Measurements from ENCODE around the gene SPRR3. TPM values are rescaled to one million over a fixed set of nuclear protein-coding genes. Genes with fewer than 3 reads are reported as not detected.
"Not testable (repeated sequence)": the region's sequence is repeated elsewhere in the genome, so short reads cannot be mapped to it uniquely, and the experiment has no call there.

Gene SPRR3
- total and polyA plus RNA-seq, 2 experiments from 2014 or later: not detected

DNA sequence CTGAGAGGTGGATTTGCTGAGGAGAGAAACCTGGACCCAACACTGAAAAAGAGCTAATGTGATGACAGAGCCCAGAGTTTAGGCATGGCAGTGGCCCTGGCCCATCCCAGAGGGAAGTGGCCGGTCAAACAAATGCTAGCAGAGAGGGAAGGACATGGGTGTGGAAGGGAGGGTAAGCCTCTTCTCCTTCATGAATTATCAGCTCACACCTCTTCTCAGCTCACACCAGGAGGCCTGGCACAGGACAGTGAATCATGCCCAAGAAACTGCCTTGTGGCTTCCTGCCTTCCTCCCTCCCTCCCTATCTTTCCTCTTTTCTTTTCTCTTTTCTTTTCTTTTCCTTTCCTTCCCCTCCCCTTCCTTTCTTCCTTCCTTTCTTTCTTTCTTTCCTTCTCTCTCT, 1.3 kb upstream of the SPRR3 start:
- no peak for TF ChIP-seq EZH2phosphoT487 (IDR thresholded peaks at IDR 0.05; ENCODE audit: insufficient read depth, low read depth)
- TF ChIP-seq EZH2 (IDR thresholded peaks at IDR 0.05; ENCODE audit: insufficient read depth, poor library complexity, severe bottlenecking): no peak
- Histone ChIP-seq H3K79me2 (ENCODE audit: insufficient read depth) (no peaks in the 10 kb centered on the region), H3K36me3 (ENCODE audit: low read depth) (no peaks in the 10 kb centered on the region), H3K9me3 (ENCODE audit: low read depth) (no peaks in the 10 kb centered on the region), H3K27ac (no peak overlapping the region), H3K27me3 (replicated peaks; ENCODE audit: insufficient read depth) (peaks cover 2% of the 10 kb centered on the region), H3F3A (ENCODE audit: insufficient read depth) (no peaks in the 10 kb centered on the region), H3K9me2 (ENCODE audit: insufficient read depth) (no peaks in the 10 kb centered on the region), H4K20me1 (ENCODE audit: insufficient read depth) (no peaks in the 10 kb centered on the region), H3K4me1 (ENCODE audit: insufficient read depth) (no peaks in the 10 kb centered on the region), H3K9ac (no peak overlapping the region), H2AFZ (no peak overlapping the region), H3K4me2 (ENCODE audit: unreplicated experiment) (no peak overlapping the region), H3K4me3 (no peak overlapping the region)
- 50 to 61% methylated on average over 1 of the region's 1 CpG for WGBS, 2 experiments (ENCODE audit: low coverage in 1 of 2, low lambda C conversion rate in 2 of 2, missing lambda C conversion rate in 2 of 2)
- DNase-seq: no peak
- in situ Hi-C loops (cut with MboI): no loop called here

DNA sequence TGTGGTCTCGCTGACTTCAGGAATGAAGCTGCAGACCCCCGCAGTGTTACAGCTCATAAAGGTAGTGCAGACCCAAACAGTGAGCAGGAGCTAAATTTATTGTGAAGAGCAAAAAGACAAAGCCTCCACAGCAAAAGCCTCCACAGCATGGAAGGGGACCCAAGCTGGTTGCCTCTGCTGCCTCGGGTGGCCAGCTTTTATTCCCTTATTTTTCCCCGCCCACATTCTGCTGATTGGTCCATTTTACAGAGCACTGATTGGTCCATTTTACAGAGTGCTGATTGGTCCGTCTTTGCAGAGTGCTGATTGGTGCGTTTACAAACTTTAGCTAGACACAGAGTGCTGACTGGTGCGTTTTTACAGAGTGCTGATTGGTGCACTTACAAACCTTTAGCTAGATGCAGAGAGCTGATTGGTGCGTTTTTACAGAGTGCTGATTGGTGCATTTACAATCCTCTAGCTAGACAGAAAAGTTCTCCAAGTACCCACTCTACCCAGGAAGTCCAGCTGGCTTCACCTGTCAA, 9.7 kb downstream of the SPRR3 start:
- H3K27ac ChIP-seq; H3K9me2 ChIP-seq (ENCODE audit: insufficient read depth); H3K27me3 ChIP-seq (replicated peaks; ENCODE audit: insufficient read depth); H3K36me3 ChIP-seq (ENCODE audit: low read depth); in situ Hi-C loops (cut with MboI); H3K9ac ChIP-seq; DNase-seq; H3K4me3 ChIP-seq; H4K20me1 ChIP-seq (ENCODE audit: insufficient read depth); H3K4me2 ChIP-seq (ENCODE audit: unreplicated experiment); H3K79me2 ChIP-seq (ENCODE audit: insufficient read depth); H3K9me3 ChIP-seq (ENCODE audit: low read depth); H3K4me1 ChIP-seq (ENCODE audit: insufficient read depth); H3F3A ChIP-seq (ENCODE audit: insufficient read depth); H2AFZ ChIP-seq: not testable (repeated sequence)
- 25 to 32% methylated on average over 8 of the region's 8 CpGs for WGBS, 2 experiments (ENCODE audit: low coverage in 1 of 2, low lambda C conversion rate in 2 of 2, missing lambda C conversion rate in 2 of 2)

DNA sequence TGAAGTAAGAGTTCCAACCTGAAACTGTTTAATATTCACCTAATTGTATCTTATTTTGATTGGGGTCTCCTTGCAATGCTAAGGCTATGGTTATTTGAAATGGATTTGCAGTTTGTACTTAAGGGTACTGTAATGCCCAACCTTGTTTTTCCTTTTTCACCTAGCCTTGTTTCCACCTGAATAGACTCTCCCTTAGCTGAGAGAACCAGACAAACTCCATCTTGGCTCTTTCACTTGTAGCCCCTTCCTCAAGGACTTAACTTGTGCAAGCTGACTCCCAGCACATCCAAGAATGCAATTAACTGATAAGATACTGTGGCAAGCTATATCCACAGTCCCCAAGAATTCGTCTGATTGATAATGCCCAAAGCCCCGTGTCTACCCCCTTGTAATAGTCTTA, 20.3 kb downstream of the SPRR3 start:
- H3K9me2 ChIP-seq (ENCODE audit: insufficient read depth); H3K79me2 ChIP-seq (ENCODE audit: insufficient read depth); H3K4me3 ChIP-seq; H3K36me3 ChIP-seq (ENCODE audit: low read depth); H3F3A ChIP-seq (ENCODE audit: insufficient read depth); in situ Hi-C loops (cut with MboI); H2AFZ ChIP-seq; H4K20me1 ChIP-seq (ENCODE audit: insufficient read depth); H3K4me2 ChIP-seq (ENCODE audit: unreplicated experiment); DNase-seq; H3K27me3 ChIP-seq (replicated peaks; ENCODE audit: insufficient read depth); H3K27ac ChIP-seq; H3K9me3 ChIP-seq (ENCODE audit: low read depth); H3K9ac ChIP-seq; H3K4me1 ChIP-seq (ENCODE audit: insufficient read depth): not testable (repeated sequence)
- WGBS, 2 experiments (ENCODE audit: low coverage in 1 of 2, low lambda C conversion rate in 2 of 2, missing lambda C conversion rate in 2 of 2): 9 to 13% methylated on average over 2 of the region's 2 CpGs

DNA sequence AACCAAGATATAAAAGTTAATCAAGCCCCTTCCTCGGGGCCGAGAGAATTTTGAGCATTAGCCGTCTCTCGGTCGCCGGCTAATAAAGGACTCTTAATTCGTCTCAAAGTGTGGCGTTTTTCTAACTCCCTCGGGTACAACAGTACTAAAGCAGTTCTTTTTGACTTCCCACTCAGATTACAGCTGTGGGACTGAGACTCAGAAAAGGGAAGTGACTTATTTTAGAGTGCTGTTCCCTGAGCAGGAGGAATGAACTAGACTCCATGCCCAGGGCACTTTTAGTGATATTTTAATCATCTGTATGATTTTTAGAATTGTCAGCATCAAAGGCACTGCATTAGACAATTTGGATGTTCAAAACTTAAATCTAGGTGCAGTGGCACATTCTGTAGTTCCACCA, 20.8 kb downstream of the SPRR3 start:
- H3K36me3 ChIP-seq (ENCODE audit: low read depth); H3K27ac ChIP-seq; H3K79me2 ChIP-seq (ENCODE audit: insufficient read depth); H3K9me2 ChIP-seq (ENCODE audit: insufficient read depth); DNase-seq; H3F3A ChIP-seq (ENCODE audit: insufficient read depth); H3K4me1 ChIP-seq (ENCODE audit: insufficient read depth); H3K4me2 ChIP-seq (ENCODE audit: unreplicated experiment); H3K4me3 ChIP-seq; H2AFZ ChIP-seq; H3K9ac ChIP-seq; H3K9me3 ChIP-seq (ENCODE audit: low read depth); in situ Hi-C loops (cut with MboI); H4K20me1 ChIP-seq (ENCODE audit: insufficient read depth); H3K27me3 ChIP-seq (replicated peaks; ENCODE audit: insufficient read depth): not testable (repeated sequence)
- WGBS, 2 experiments (ENCODE audit: low coverage in 1 of 2, low lambda C conversion rate in 2 of 2, missing lambda C conversion rate in 2 of 2): 34 to 36% methylated on average over 9 of the region's 9 CpGs

DNA sequence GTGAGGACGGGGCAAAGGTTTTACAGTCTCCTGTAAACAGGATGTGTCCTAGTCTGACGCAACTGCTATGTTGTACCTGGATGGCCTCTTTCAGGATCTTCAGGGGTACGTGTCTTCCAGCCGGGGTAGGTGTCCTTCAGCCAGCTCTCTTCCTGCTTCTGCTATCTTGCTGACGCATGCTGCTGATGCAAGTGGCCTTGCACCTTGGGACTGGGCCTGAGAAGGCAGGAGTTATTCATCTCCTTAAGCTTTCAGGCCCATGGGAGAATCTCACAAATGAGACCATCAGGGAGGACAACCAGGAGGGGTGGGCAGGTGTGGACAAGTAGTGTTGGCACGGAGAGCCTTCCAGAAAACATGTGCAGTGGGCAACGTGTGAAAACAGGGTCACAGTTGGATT, 21.6 kb downstream of the SPRR3 start:
- H3K4me2 ChIP-seq (ENCODE audit: unreplicated experiment): no peak overlapping the region
- H3K4me3 ChIP-seq: no peak overlapping the region
- H4K20me1 ChIP-seq (ENCODE audit: insufficient read depth): no peaks in the 10 kb centered on the region
- H3K9me3 ChIP-seq (ENCODE audit: low read depth): no peaks in the 10 kb centered on the region
- in situ Hi-C loops (cut with MboI): no loop called here
- H3K79me2 ChIP-seq (ENCODE audit: insufficient read depth): no peaks in the 10 kb centered on the region
- no peaks in the 10 kb centered on the region for H3K36me3 ChIP-seq (ENCODE audit: low read depth)
- no peak overlapping the region for H2AFZ ChIP-seq
- no peaks in the 10 kb centered on the region for H3K4me1 ChIP-seq (ENCODE audit: insufficient read depth)
- H3K27me3 ChIP-seq (replicated peaks; ENCODE audit: insufficient read depth): no peaks in the 10 kb centered on the region; the same call in 1 of the 2 replicates
- DNase-seq: no peak
- 34 to 37% methylated on average over 7 of the region's 7 CpGs for WGBS, 2 experiments (ENCODE audit: low coverage in 1 of 2, low lambda C conversion rate in 2 of 2, missing lambda C conversion rate in 2 of 2)
- H3K27ac ChIP-seq: no peak overlapping the region
- no peaks in the 10 kb centered on the region for H3F3A ChIP-seq (ENCODE audit: insufficient read depth)
- H3K9me2 ChIP-seq (ENCODE audit: insufficient read depth): no peaks in the 10 kb centered on the region
- no peak for TF ChIP-seq EZH2 (IDR thresholded peaks at IDR 0.05; ENCODE audit: insufficient read depth, poor library complexity, severe bottlenecking)
- H3K9ac ChIP-seq: no peak overlapping the region

All from GM23248 (cell line).